Breast epithelium (tissue), 3 donors: ENCODE data around the gene NCAM2.

Experiments
- CTCF ChIP-seq, 3 donors: fragments of 450-650 bp; IDR thresholded peaks; one replicate each; pipeline ENCODE4 v1.5.1; 2016 to 2017; ENCODE audit warnings: antibody characterized with exemption in 3 of 3, mild to moderate bottlenecking in 3 of 3, moderate library complexity in 3 of 3
- POLR2A ChIP-seq: fragments of 450-650 bp; IDR thresholded peaks from one replicate; pipeline ENCODE4 v1.6.1; 2016; ENCODE audit warnings: antibody characterized with exemption, mild to moderate bottlenecking, moderate library complexity

DNA sequence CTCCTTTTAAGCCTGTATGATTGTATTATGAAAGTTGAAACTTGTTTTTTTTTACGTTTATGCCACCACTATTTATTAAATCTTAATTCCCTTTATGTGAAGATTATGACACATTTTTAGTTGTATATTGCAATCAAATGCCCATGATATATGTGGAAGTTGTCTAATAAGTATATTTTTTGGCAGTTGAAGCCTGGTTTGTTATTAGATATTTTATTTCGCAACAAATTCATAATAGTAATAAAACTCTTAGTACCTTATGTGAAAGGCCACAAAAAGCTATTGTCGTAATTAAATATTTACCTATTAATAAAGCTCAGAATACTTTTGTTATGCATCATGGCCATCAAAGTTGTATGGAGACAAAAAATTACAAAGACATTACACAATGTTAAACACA, 386.8 kb downstream of the NCAM2 start:
- TF ChIP-seq CTCF (IDR thresholded peaks at IDR 0.05) (no peak), POLR2A (no peak)
